Esophagus muscularis mucosa (tissue), 4 donors: Measurements from ENCODE around the gene PAOX. TPM values are rescaled to one million over a fixed set of nuclear protein-coding genes. Genes with fewer than 3 reads are reported as not detected.

Experiments used
- DNase-seq: peaks from one replicate; pipeline ENCODE4 v3.0.0-alpha.2; 2017; ENCODE audit errors: extremely low spot score
- H3K27ac ChIP-seq, 4 donors: fragments of 200-600 bp; sonication (generic); replicated peaks in 1 of 4; 1 replicate in 3 of 4; 2 replicates in 1 of 4; pipeline ENCODE4 v1.5.1; 2016 to 2019; ENCODE audit warnings: mild to moderate bottlenecking in 1 of 4
- H3K27me3 ChIP-seq, 4 donors: fragments of 200-600 bp; sonication (generic); one replicate each; pipeline versions ENCODE4 v1.5.1 to v1.6.0; 2016 to 2019
- H3K36me3 ChIP-seq, 4 donors: fragments of 200-600 bp; sonication (generic); one replicate each; pipeline ENCODE4 v1.5.1; 2016 to 2019
- H3K4me1 ChIP-seq, 4 donors: fragments of 200-600 bp; sonication (generic); one replicate each; pipeline ENCODE4 v1.5.1; 2016 to 2019
- H3K4me3 ChIP-seq, 4 donors: fragments of 200-600 bp; sonication (generic); 1 replicate in 2 of 4; 2 replicates in 2 of 4; pipeline ENCODE4 v1.5.1; 2016 to 2019; ENCODE audit warnings: mild to moderate bottlenecking in 4 of 4, moderate library complexity in 1 of 4
- H3K9me3 ChIP-seq, 4 donors: fragments of 200-600 bp; sonication (generic); 1 replicate in 3 of 4; 2 replicates in 1 of 4; pipeline ENCODE4 v1.5.1; 2016 to 2019
- EP300 ChIP-seq: sonication (generic); formaldehyde crosslinking; IDR thresholded peaks from one replicate; pipeline ENCODE4 v1.6.1; 2017; ENCODE audit warnings: antibody characterized with exemption
- POLR2A ChIP-seq: fragments of 450-650 bp; IDR thresholded peaks from one replicate; pipeline ENCODE4 v1.6.1; 2017; ENCODE audit warnings: antibody characterized with exemption, moderate library complexity, mild to moderate bottlenecking, low read depth
- POLR2AphosphoS5 ChIP-seq, 2 donors: sonication (generic); formaldehyde crosslinking; IDR thresholded peaks; one replicate each; pipeline ENCODE4 v1.6.1; 2017; ENCODE audit warnings: antibody characterized with exemption in 2 of 2
- WGBS: methylation state at CpG from one replicate; pipeline ENCODE4 v1.1.5; 2018; 5-methylcytosine and 5-hydroxymethylcytosine counted together
- intact Hi-C: fragments of 100-400 bp; cut with DNase I; formaldehyde crosslinking; loops from one replicate; pipeline ENCODE4 v1.15.1; 2023
- total RNA-seq, 4 donors: library from RNA; depleted of rRNA; stranded (reverse); fragments of >200 nt; gene quantifications; one replicate each; pipeline versions ENCODE4 v1.1.0 to v1.2.1, GENCODE V29; 2016
- TF ChIP-seq, protein P1 (sequence below), 3 experiments: fragments of 200-600 bp in 2 of 3; fragments of 450-650 bp in 1 of 3; sonication (generic) in 2 of 3; IDR thresholded peaks; one replicate each; pipeline ENCODE4 v1.5.1; 2017 to 2019; ENCODE audit warnings: antibody characterized with exemption in 3 of 3, mild to moderate bottlenecking in 2 of 3, moderate library complexity in 1 of 3

The PAOX gene
- total RNA-seq, 4 donors from 2014 or later, result 10.1 to 15.0 (median 14.3) TPM

DNA sequence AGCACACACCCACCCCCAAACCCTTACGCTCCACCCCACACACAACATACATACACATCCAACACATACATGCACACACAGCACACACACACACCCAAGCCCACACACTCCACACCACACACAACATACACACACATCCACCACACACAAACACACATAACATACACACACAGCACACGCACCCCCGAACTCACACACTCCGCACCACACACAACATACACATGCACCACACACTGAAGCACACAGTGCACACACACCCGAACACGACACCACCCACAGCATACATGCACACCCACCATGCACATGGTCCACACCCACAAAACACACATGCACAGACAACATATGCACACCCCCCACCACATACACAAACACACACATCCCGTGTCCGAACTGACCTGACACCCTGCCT is 29.9 kb upstream of the PAOX start:
- no peak overlapping the region for H3K4me3 ChIP-seq
- peaks cover 0 to 4% (median 0%) of the 10 kb centered on the region in 4 donors for H3K4me1 ChIP-seq
- H3K27me3 ChIP-seq, result peaks cover 0 to 91% (median 13%) of the 10 kb centered on the region in 4 donors
- H3K36me3 ChIP-seq, result no peaks in the 10 kb centered on the region
- no peak for DNase-seq
- no peak for TF ChIP-seq POLR2AphosphoS5 (IDR thresholded peaks at IDR 0.05)
- TF ChIP-seq EP300, result no peak
- TF ChIP-seq POLR2A, result no peak
- TF ChIP-seq, protein P1, sequence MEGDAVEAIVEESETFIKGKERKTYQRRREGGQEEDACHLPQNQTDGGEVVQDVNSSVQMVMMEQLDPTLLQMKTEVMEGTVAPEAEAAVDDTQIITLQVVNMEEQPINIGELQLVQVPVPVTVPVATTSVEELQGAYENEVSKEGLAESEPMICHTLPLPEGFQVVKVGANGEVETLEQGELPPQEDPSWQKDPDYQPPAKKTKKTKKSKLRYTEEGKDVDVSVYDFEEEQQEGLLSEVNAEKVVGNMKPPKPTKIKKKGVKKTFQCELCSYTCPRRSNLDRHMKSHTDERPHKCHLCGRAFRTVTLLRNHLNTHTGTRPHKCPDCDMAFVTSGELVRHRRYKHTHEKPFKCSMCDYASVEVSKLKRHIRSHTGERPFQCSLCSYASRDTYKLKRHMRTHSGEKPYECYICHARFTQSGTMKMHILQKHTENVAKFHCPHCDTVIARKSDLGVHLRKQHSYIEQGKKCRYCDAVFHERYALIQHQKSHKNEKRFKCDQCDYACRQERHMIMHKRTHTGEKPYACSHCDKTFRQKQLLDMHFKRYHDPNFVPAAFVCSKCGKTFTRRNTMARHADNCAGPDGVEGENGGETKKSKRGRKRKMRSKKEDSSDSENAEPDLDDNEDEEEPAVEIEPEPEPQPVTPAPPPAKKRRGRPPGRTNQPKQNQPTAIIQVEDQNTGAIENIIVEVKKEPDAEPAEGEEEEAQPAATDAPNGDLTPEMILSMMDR (IDR thresholded peaks at IDR 0.05), result no peak
- no peaks in the 10 kb centered on the region for H3K9me3 ChIP-seq
- intact Hi-C loops, result no loop called here
- no peak overlapping the region for H3K27ac ChIP-seq
- WGBS, result 80% methylated on average over 8 of the region's 8 CpGs

DNA sequence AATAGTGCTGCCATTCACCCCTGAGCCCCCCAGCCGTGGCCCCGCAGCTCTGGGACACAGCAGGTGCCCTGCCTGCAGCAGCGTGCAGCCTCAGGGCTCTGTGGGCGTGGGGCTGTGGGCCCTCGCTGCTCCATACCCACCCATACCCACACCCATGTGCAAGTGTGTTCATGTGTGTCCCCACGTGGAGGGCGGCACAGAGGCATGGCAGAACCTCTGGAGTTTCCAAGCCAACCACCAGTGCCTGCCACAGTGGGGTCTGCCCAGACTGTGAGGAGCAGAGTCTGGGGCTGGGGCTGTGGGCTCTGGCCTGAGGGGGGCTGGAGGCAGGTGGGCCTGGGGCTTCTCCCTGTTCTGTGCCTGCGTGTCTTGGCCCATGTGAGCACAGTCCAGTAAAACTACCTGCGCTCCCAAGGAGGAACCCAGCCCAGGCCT is 29.5 kb upstream of the PAOX start:
- DNase-seq, result no peak
- Histone ChIP-seq H3K27ac (no peak overlapping the region), H3K4me1 (peaks cover 0 to 4% (median 0%) of the 10 kb centered on the region in 4 donors), H3K4me3 (no peak overlapping the region), H3K27me3 (peaks cover 0 to 91% (median 13%) of the 10 kb centered on the region in 4 donors), H3K36me3 (no peaks in the 10 kb centered on the region), H3K9me3 (no peaks in the 10 kb centered on the region)
- intact Hi-C loops, result no loop called here
- 85% methylated on average over 3 of the region's 9 CpGs for WGBS
- no peak for TF ChIP-seq POLR2AphosphoS5 (IDR thresholded peaks at IDR 0.05)

DNA sequence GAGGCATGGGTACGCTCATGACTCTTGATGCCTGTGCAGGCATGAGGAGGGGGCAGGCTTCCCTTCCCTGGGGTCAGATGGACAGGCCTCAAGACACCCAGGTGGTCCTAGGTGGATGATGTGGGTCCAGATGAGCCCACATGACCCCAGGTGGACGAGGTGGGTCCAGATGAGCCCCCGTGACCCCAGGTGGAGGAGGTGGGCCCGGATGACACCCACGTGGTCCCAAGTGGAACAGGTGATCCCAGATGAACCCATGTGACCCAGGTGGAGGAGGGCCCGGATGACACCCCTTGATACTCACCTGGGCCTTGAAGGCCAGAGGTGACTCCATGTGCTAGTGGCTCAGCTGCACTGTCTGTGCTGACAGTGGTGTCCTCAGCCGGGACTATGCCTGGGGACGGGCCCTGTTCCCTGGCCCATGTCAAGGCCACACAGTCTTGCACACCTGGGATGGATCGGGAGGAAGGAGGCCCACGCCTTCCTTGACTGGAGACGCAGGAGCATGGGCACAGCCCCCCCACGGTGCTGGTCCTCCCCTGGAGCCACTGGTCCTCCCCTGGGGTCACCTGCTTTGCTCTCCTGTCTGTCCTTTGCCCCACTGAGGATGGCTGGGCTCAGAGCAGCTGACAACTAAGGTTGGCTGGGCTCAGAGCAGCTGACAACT is 28.6 kb upstream of the PAOX start:
- intact Hi-C loops, result no loop called here
- peaks cover 0 to 4% (median 0%) of the 10 kb centered on the region in 4 donors for H3K4me1 ChIP-seq
- 94% methylated on average over 2 of the region's 12 CpGs for WGBS
- peaks cover 0 to 91% (median 13%) of the 10 kb centered on the region in 4 donors for H3K27me3 ChIP-seq
- peaks cover 0 to 2% (median 0%) of the 10 kb centered on the region in 4 donors for H3K36me3 ChIP-seq
- DNase-seq, result no peak
- no peaks in the 10 kb centered on the region for H3K9me3 ChIP-seq
- no peak overlapping the region for H3K27ac ChIP-seq
- TF ChIP-seq, protein P1 (IDR thresholded peaks at IDR 0.05), result no peak
- TF ChIP-seq POLR2AphosphoS5 (IDR thresholded peaks at IDR 0.05) (no peak), EP300 (no peak), POLR2A (no peak)
- H3K4me3 ChIP-seq, result no peak overlapping the region

DNA sequence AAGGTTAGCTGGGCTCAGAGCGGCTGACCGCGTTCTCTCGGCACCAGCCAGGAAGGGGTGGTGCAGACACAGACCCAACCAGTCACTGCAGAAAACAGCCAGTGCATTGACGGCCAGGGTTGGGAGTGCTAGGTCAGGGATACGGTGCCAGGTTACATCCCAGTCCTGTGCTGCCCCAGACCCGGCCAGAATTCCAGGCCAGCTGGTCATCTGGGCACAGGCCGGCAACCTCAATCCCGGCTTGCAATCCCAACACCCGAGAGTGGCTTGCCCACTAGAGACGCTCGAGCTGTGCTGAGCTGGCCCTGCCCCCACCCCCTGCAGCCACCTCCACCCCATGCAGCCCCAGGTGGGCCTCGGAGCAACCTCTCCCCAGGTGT is 28.1 kb upstream of the PAOX start:
- Histone ChIP-seq H3K9me3 (no peaks in the 10 kb centered on the region), H3K36me3 (peaks cover 0 to 4% (median 0%) of the 10 kb centered on the region in 4 donors), H3K27me3 (peaks cover 0 to 91% (median 14%) of the 10 kb centered on the region in 4 donors), H3K4me3 (no peak overlapping the region), H3K4me1 (peaks cover 0 to 4% (median 0%) of the 10 kb centered on the region in 4 donors), H3K27ac (no peak overlapping the region)
- intact Hi-C loops, result no loop called here
- DNase-seq, result no peak
- TF ChIP-seq EP300, result no peak
- TF ChIP-seq POLR2AphosphoS5 (IDR thresholded peaks at IDR 0.05), result no peak
- TF ChIP-seq POLR2A, result no peak
- TF ChIP-seq, protein P1 (IDR thresholded peaks at IDR 0.05), result no peak
- WGBS, result 42% methylated on average over 4 of the region's 13 CpGs

DNA sequence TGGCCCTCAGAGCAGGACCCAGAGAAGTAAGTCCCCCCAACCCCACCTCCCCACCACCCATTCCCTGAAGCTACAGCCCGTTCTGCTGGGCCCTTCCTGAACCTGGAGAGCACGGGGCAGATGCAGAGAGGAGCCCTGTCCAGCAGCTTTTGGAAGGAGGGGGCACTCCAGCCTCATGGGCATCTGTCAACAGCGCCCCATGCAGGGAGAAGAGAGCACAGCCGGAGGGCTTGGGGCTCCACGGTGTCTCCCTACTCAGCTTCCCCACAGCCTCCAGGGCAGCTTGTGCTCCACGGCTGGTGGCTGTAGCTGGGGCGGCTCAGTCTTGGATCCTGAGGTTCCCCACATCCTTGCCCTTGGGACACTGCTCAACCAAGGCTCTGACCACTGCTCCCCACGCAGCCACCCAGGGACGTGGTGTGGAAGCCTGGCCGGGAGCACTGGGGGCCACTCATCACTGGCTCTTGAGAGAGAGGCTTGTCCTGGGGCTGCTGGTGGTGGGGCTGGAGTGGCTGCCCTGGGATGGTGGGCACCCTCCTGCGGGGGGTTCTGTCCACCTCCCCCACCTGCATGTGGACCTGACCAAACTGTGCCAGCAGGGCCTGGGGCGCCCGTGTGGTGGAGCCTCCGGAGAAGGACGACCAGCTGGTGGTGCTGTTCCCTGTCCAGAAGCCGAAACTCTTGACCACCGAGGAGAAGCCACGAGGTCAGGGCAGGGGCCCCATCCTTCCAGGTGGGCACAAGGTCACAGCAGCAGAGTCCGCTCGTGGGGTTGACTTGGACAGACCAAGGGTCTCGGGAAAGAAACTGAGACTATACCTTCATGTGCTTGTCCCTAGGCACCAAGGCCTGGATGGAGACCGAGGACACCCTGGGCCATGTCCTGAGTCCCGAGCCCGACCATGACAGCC is 27.4 kb upstream of the PAOX start:
- TF ChIP-seq POLR2A, result no peak
- TF ChIP-seq EP300, result no peak
- TF ChIP-seq POLR2AphosphoS5 (IDR thresholded peaks at IDR 0.05), result no peak
- TF ChIP-seq, protein P1 (IDR thresholded peaks at IDR 0.05), result no peak
- Histone ChIP-seq H3K27ac (no peak overlapping the region), H3K36me3 (peaks cover 0 to 4% (median 0%) of the 10 kb centered on the region in 4 donors), H3K4me3 (no peak overlapping the region), H3K27me3 (peaks cover 0 to 91% (median 12%) of the 10 kb centered on the region in 4 donors), H3K4me1 (peaks cover 4 to 8% (median 5%) of the 10 kb centered on the region in 4 donors), H3K9me3 (no peaks in the 10 kb centered on the region)
- no peak for DNase-seq
- 59% methylated on average over 8 of the region's 24 CpGs for WGBS
- intact Hi-C loops, result no loop called here
